DOHH2 (cell line): ENCODE results near the gene LORICRIN.

Source experiments
- H3F3A ChIP-seq: fragments of 200-600 bp; sonication (generic), shearing (Covaris generic); 2 replicates; pipeline ENCODE4 v1.6.0; 2016; ENCODE audit warnings: antibody characterized with exemption, mild to moderate bottlenecking; ENCODE audit not compliant: control insufficient read depth, insufficient read depth
- H3K27ac ChIP-seq: fragments of 200-600 bp; sonication (generic); 2 replicates; pipeline ENCODE4 v1.5.1; 2014; ENCODE audit warnings: low read depth, mild to moderate bottlenecking, low read length, moderate library complexity
- H3K27me3 ChIP-seq: fragments of 200-600 bp; sonication (generic); 2 replicates; pipeline ENCODE4 v1.6.1; 2014; ENCODE audit warnings: mild to moderate bottlenecking, low read length, mixed read lengths; ENCODE audit not compliant: control insufficient read depth
- H3K36me3 ChIP-seq: fragments of 200-600 bp; sonication (generic); 2 replicates; pipeline ENCODE4 v1.6.1; 2014; ENCODE audit warnings: mild to moderate bottlenecking, low read length, moderate library complexity, mixed read lengths; ENCODE audit not compliant: control insufficient read depth
- H3K4me1 ChIP-seq: fragments of 200-600 bp; sonication (generic); 2 replicates; pipeline ENCODE4 v1.6.1; 2014; ENCODE audit warnings: mild to moderate bottlenecking, low read length, mixed read lengths; ENCODE audit not compliant: control insufficient read depth
- H3K4me2 ChIP-seq: fragments of 200-600 bp; sonication (generic); 2 replicates; pipeline ENCODE4 v1.6.0; 2014; ENCODE audit warnings: mild to moderate bottlenecking, low read length, moderate library complexity
- H3K4me3 ChIP-seq: fragments of 200-600 bp; sonication (generic); 2 replicates; pipeline ENCODE4 v1.5.1; 2014; ENCODE audit warnings: mild to moderate bottlenecking, low read length, mixed read lengths
- H3K79me2 ChIP-seq: fragments of 200-600 bp; sonication (generic); 2 replicates; pipeline ENCODE4 v1.6.1; 2014; ENCODE audit warnings: mild to moderate bottlenecking, low read length, mixed read lengths; ENCODE audit not compliant: control insufficient read depth
- H3K9me2 ChIP-seq: fragments of 200-600 bp; sonication (generic); replicated peaks from 2 replicates; pipeline ENCODE4 v1.6.1; 2014; ENCODE audit warnings: mild to moderate bottlenecking, low read length, mixed read lengths; ENCODE audit not compliant: control insufficient read depth
- H3K9me3 ChIP-seq: fragments of 200-600 bp; sonication (generic); 2 replicates; pipeline ENCODE4 v1.6.1; 2014; ENCODE audit warnings: antibody characterized with exemption, low read length, mixed read lengths; ENCODE audit not compliant: control insufficient read depth, insufficient read depth
- H4K20me1 ChIP-seq: fragments of 200-600 bp; sonication (generic); 2 replicates; pipeline ENCODE4 v1.6.0; 2014; ENCODE audit warnings: low read depth, mild to moderate bottlenecking, antibody characterized with exemption, low read length, moderate library complexity; ENCODE audit not compliant: control insufficient read depth, insufficient read depth
- EZH2phosphoT487 ChIP-seq: fragments of 200-600 bp; sonication (generic); IDR thresholded peaks from 2 replicates; pipeline ENCODE4 v1.6.1; 2017; ENCODE audit warnings: borderline replicate concordance, mild to moderate bottlenecking, antibody characterized with exemption, low read length, moderate library complexity, mixed read lengths
- TF ChIP-seq, protein P1 (sequence below): fragments of 200-600 bp; sonication (generic); IDR thresholded peaks from one replicate; pipeline ENCODE4 v1.5.1; 2014; ENCODE audit warnings: antibody characterized with exemption, mild to moderate bottlenecking, low read depth, low read length; ENCODE audit not compliant: poor library complexity, severe bottlenecking

LORICRIN gene

DNA sequence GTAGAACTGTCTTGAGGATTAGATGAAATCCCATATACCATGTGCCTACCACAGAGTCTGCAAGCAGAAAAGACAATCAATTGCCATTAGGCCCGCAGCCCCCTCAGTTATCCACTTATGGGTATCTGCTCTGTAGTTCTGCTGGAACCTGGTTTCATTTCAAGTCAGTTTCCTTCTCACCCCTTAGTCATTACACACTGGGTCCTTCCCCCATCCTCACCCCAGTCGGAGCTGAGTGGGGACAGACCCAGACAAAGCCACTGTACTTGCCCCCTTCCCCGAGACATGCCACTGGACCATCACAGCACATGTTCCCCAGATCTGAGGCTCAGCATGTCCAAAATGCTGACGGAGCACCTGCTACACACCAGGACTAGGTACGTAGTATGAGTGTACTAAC, 32.0 kb downstream of the LORICRIN start:
- no peaks in the 10 kb centered on the region for H3F3A ChIP-seq
- H4K20me1 ChIP-seq, result no peaks in the 10 kb centered on the region
- no peaks in the 10 kb centered on the region for H3K9me2 ChIP-seq
- no peak overlapping the region for H3K4me3 ChIP-seq
- H3K27me3 ChIP-seq, result no peaks in the 10 kb centered on the region
- no peaks in the 10 kb centered on the region for H3K79me2 ChIP-seq
- H3K27ac ChIP-seq, result no peak overlapping the region
- no peak overlapping the region for H3K4me2 ChIP-seq
- TF ChIP-seq, protein P1, sequence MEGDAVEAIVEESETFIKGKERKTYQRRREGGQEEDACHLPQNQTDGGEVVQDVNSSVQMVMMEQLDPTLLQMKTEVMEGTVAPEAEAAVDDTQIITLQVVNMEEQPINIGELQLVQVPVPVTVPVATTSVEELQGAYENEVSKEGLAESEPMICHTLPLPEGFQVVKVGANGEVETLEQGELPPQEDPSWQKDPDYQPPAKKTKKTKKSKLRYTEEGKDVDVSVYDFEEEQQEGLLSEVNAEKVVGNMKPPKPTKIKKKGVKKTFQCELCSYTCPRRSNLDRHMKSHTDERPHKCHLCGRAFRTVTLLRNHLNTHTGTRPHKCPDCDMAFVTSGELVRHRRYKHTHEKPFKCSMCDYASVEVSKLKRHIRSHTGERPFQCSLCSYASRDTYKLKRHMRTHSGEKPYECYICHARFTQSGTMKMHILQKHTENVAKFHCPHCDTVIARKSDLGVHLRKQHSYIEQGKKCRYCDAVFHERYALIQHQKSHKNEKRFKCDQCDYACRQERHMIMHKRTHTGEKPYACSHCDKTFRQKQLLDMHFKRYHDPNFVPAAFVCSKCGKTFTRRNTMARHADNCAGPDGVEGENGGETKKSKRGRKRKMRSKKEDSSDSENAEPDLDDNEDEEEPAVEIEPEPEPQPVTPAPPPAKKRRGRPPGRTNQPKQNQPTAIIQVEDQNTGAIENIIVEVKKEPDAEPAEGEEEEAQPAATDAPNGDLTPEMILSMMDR, result no peak
- TF ChIP-seq EZH2phosphoT487, result no peak
- no peaks in the 10 kb centered on the region for H3K9me3 ChIP-seq
- peaks cover 10% of the 10 kb centered on the region for H3K4me1 ChIP-seq
- no peaks in the 10 kb centered on the region for H3K36me3 ChIP-seq

DNA sequence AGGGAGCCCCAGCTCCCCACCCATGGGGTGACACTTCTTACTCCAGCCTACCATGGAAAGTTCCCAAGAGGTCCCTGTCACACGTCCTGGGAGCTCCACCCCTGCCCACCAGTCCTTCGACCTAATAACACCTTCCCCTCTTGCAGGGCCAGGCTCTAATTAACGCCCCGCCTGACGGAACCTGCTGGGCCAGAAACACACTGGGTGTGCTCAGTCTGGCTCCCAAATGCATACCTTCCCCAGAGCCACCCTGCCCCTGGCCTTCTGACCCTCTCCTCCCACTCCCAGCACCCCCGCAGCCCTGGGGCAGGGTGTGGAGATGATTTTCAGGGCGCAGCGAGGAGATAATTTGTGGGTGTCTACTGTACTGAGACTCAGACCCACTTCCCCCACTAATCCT, 32.7 kb downstream of the LORICRIN start:
- no peaks in the 10 kb centered on the region for H3F3A ChIP-seq
- H3K27ac ChIP-seq, result no peak overlapping the region

DNA sequence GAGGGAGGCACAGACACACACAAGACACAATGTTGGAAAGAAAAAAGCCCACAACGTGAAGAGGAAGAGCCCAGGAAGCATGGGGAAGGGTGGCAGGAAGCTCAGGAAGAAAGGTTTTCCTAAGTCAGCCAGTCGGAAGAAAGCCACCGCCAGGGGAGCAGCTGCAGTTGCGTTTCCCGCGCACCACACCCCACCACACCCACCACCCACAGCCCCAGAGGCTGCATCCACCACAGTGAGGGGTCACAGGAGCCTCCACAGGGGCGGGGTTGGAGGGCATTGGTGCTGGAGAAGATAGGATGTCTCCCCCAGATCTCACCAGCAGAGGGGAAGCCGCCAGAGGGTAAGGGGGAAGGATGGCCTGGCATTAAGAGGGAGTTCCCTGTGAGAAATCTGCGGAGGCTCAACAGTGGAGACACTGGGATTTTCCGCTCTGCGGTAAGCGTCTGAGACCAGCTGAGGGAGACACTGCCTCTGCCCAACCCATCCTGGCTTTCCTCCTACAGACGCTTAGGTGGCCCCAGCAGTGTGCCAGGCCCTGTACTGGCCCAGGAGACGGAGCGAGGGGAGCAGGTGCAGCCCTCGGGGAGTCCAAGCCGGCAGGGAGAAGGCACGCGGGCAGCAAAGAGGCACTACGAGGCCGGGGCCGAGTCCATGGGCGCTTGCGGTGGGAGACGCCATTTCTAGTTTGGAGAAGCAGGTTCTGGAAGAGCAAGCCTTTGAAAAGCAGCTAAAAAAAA, 33.4 kb downstream of the LORICRIN start:
- H3K36me3 ChIP-seq, result no peaks in the 10 kb centered on the region
- no peaks in the 10 kb centered on the region for H3K9me2 ChIP-seq
- no peaks in the 10 kb centered on the region for H3K27me3 ChIP-seq
- H3K4me2 ChIP-seq, result no peak overlapping the region
- H4K20me1 ChIP-seq, result no peaks in the 10 kb centered on the region
- no peaks in the 10 kb centered on the region for H3K9me3 ChIP-seq
- no peaks in the 10 kb centered on the region for H3K79me2 ChIP-seq
- no peak overlapping the region for H3K27ac ChIP-seq
- no peaks in the 10 kb centered on the region for H3F3A ChIP-seq
- peaks cover 10% of the 10 kb centered on the region for H3K4me1 ChIP-seq
- no peak for TF ChIP-seq EZH2phosphoT487
- TF ChIP-seq, protein P1, result no peak
- H3K4me3 ChIP-seq, result no peak overlapping the region

More for the DNA sequence above, 32.7 kb downstream of the LORICRIN start:
- no peak for TF ChIP-seq EZH2phosphoT487
- TF ChIP-seq, protein P1, result no peak
- Histone ChIP-seq H3K9me2 (no peaks in the 10 kb centered on the region), H3K4me3 (no peak overlapping the region), H3K27me3 (no peaks in the 10 kb centered on the region), H3K4me1 (peaks cover 10% of the 10 kb centered on the region), H3K36me3 (no peaks in the 10 kb centered on the region), H4K20me1 (no peaks in the 10 kb centered on the region), H3K4me2 (no peak overlapping the region), H3K9me3 (no peaks in the 10 kb centered on the region), H3K79me2 (no peaks in the 10 kb centered on the region)
